Activated CD8-positive, alpha-beta memory T cell treated with anti-CD3 and anti-CD28 coated beads, Interleukin-2, amount 50 U/mL, for 4 hours (primary cell): ENCODE data around the gene ATP5F1D.
"Not testable (repeated sequence)": the region's sequence is repeated elsewhere in the genome, so short reads cannot be mapped to it uniquely, and the experiment has no call there.

Experiments
- DNase-seq: peaks from one replicate; pipeline ENCODE4 v3.0.0-alpha.2; 2020

ATP5F1D gene

GRCh38 chr19:1241417-1242095, at the start of gene ATP5F1D:
TSS of gene ATP5F1D (plus strand) at chr19:1241751. CDS start at chr19:1241851, 100 bp downstream.
- DNase-seq = peak; percentile 95

- DNase-seq = no peak
Measured at GRCh38 chr19:1199531-1199930, 42.0 kb upstream of the ATP5F1D start.

DNA sequence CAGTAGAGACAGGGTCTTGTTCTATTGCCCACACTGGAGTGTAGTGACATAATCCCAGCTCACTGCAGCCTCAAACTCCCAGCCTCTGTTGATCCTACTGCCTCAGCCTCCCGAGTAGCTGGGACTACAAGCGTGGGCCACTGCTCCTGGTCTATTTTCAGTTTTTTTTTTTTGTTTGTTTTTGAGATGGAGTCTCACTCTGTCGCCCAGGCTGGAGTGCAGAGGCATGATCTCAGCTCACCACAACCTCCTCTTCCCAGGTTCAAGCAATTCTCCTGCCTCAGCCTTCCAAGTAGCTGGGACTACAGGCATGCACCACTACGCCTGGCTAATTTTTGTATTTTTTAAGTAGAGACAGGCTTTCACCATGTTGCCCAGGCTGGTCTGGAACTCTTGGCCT, 40.9 kb upstream of the ATP5F1D start:
- not testable (repeated sequence) for DNase-seq

DNA sequence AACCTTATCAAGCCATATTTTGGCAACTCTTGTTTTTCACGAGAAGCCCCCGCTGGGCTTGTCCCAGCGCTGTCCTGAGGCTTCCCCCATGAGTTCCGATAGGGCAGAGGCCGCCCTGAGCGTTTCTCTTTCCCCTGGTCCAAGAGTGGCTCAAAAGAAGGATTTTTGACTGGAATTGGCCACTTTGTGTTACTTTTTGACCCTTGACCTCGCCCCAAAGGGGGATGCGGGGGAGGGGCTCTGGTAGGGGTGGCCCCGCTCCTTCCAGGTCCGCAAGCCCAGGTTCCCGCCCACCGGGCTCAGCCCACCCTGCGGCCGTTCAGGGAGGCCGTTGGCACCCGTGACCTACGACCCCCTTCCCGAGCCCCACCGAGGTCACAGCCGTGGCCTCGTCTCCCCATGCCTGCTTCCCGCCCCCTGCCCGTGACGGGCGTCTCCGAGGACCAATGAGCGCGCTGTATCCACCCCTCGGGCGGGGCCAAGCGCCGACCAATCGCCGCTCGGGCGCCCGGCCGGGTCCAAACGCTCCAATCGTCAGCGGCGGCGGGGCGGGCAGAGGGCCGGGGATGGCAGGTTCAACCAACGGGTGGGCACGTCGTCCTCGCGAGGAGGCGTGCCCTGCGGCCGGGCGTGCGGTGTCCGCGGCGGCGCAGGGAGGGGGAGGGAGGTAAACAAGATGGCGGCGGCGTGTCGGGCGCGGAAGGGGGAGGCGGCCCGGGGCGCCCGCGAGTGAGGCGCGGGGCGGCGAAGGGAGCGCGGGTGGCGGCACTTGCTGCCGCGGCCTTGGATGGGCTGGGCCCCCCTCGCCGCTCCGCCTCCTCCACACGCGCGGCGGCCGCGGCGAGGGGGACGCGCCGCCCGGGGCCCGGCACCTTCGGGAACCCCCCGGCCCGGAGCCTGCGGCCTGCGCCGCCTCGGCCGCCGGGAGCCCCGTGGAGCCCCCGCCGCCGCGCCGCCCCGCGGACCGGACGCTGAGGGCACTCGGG, 36.1 kb upstream of the ATP5F1D start, which contains the start of gene STK11:
Gene STK11 (plus strand): TSS at position 665 of the 986 bp plus-strand sequence. CDS start 1,136 bp downstream, outside the sequence.
- DNase-seq = peak; percentile 99

- no peak for DNase-seq
Measured at GRCh38 chr19:1206150-1206863, 35.2 kb upstream of the ATP5F1D start.

GRCh38 chr19:1206864-1207450, 34.6 kb upstream of the ATP5F1D start:
- DNase-seq = no peak

DNA sequence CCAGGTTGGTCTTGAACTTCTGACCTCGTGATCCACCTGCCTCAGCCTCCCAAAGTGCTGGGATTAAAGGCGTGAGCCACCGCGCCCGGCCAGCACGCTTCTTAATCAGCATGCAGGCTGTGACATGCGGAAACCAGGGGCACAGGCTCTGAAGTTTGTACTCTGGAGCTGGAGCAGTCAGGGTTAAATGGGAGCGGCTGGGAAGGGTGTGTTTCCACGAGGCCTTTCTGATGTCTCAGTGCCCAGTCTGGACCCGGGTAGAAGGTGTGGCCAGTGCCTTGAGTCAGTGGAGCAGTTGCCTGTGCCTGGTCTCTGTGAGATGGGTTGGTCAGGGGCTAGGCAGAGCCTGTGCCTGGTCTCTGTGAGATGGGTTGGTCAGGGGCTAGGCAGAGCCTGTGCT, 32.7 kb upstream of the ATP5F1D start:
- not testable (repeated sequence) for DNase-seq

DNA sequence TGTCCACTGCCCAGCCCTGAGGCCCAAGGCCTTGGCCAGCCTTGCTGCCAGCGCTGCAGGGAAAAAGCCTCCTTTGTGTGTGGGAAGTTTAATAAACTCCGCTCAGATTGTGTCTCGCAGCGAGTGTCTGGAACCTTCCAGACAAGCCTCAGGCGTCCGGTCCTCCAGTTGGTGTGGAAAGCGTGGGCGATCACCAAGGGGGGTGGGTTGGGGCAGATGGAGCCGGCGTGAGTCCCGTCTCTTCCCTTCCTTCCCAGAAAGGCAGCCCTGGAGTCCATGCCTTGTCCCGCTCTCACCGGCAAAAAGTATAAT, 31.4 kb upstream of the ATP5F1D start:
- no peak for DNase-seq

- DNase-seq = no peak
Measured at GRCh38 chr19:1211494-1212234, 29.9 kb upstream of the ATP5F1D start.

DNA sequence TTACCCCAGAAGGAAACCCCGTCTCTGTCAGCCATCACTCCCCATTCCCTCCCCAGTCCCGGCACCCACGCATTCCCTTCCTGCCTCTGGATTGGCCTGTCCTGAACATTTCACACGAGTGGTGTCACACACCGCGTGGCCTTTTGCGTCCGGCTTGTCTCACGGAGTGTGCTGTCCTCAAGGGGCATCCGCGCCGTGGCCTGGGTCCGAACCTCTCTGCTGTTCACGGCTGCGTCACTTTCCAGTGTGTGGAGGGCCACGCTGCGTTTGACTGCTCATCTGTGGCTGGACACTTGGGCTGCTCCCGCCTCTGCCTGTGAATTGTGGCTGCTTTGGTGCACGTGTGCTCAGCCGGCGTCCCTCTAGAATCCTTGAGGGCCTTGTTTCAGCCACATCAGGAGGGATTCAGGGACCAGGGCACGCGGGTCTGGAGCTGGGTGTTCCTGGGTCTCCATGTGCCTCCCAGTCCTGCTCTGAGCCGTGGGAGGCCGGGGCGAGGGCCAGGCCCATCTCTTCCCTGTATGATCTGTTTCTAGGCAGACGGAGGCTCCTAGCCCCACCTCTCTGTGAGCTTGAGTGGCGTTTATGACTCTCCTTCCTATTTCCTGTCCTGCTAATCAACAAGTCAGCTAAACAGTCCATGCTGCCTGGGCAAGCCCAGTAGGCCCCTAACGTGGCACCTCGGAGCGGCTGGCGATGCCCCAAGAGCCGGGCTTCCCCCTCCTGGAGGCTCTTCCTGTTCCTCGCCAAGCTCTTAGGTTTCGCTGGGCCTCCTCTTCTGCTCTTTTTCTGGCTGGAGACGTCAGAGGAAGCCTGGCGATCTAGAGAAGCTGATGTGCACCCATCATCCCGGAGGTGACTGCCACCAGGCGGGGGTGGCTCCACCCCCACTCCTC, 27.9 kb upstream of the ATP5F1D start:
- DNase-seq = no peak

DNA sequence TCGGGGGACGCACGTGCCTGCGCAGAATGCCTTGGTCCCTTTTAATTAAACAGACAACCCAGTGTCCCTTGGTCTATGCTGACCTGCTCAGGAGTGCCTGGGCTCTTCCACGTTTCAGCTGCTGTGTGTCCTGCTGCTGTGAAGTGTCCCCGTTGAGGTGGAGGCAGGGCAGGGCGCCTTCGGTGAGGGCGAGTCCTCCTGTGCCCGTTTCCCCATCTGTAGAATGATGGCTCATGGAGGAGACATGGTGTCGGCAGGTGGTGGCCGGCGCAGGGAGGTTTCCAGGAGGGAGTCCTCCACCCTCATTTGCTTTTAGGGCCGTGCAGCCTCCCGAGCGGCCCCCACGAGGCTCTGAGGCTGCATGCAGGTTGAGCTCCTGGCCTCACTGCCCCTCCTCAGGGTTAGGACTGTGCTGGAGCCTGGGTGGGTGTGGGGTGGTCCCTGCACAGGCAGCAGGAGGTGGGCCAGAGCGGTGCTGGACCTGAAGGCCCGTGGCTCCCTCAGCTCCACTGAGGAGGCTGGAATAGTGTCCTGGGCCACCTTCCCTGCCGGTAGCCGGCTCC, 27.2 kb upstream of the ATP5F1D start:
- no peak for DNase-seq

GRCh38 chr19:1214862-1215731, 26.5 kb upstream of the ATP5F1D start:
- no peak for DNase-seq

DNA sequence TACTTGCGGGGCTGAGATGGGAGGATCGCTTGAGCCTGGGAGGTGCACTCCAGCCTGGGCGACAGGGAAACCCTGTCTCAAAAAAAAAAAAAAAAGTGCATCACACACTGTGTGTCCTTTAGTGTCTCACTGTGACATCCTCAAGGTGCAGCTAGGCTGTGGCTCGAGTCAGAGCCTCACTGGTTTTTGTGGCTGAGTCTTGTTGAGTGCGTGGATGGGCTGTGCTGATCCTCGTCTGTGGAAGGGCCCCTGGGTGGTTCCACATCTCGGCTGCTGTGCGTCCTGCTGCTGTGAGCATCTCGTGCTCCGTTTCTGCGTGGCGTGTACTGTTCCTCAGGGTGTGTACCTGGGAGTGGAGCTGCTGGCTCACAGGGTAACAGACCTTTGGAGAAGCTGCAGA, 24.8 kb upstream of the ATP5F1D start:
- DNase-seq = no peak

DNA sequence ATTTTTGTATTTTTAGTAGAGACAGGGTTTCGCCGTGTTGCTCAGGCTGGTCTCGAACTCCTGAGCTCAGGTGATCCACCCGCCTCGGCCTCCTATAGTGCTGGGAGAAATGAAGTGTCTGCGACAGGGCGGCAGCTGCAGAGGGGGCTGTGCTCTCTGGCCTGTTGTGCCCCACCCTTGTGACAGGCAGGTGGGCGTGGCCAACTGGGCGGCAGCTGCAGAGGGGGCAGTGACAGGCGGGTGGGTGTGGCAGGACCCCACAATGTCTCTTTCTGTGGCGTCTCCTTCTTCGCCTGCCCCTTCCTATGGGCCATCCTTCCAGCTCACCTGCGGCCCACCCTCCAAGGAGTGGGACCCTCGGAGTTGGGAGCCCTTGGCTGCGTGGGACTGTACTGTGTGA, 24.2 kb upstream of the ATP5F1D start:
- DNase-seq = no peak

- DNase-seq = no peak
Measured at GRCh38 chr19:1218751-1219567, 22.6 kb upstream of the ATP5F1D start.

- DNase-seq = no peak
Measured at GRCh38 chr19:1219786-1220476, 21.6 kb upstream of the ATP5F1D start.

DNA sequence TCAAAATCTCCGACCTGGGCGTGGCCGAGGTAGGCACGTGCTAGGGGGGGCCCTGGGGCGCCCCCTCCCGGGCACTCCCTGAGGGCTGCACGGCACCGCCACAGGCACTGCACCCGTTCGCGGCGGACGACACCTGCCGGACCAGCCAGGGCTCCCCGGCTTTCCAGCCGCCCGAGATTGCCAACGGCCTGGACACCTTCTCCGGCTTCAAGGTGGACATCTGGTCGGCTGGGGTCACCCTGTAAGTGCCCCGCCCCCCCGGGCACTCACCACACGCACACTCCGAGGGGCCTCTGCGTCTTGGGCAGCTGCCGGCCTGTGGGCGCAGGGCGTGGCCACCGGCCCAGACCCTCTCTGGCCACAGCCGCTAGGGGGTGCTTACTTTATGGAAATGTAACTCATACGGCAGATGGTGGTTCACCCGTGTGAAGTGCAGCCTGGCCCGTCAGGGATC, 21.0 kb upstream of the ATP5F1D start:
- no peak for DNase-seq
